ENCODE data around the gene PFDN4.

DNA sequence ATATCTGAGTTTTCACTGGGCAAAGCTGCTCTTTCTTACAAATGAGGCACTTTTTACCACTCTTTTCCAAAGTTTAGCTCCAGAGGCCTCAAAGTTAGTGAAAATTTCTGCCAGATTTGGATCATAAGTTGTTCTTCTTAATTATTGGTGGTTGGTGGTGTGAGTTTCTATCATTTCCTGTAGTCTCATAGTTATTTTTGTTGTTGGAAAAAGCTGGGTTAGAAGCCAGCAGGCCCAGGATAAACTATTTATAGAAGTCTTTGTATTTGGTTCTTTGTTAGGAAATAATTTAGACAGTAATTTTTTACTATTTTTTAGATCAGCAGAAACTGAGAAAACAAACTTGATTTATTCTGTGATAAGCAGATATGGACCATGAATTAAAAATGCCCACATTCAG is 10.6 kb downstream of the PFDN4 start:
- TF ChIP-seq, protein P1, sequence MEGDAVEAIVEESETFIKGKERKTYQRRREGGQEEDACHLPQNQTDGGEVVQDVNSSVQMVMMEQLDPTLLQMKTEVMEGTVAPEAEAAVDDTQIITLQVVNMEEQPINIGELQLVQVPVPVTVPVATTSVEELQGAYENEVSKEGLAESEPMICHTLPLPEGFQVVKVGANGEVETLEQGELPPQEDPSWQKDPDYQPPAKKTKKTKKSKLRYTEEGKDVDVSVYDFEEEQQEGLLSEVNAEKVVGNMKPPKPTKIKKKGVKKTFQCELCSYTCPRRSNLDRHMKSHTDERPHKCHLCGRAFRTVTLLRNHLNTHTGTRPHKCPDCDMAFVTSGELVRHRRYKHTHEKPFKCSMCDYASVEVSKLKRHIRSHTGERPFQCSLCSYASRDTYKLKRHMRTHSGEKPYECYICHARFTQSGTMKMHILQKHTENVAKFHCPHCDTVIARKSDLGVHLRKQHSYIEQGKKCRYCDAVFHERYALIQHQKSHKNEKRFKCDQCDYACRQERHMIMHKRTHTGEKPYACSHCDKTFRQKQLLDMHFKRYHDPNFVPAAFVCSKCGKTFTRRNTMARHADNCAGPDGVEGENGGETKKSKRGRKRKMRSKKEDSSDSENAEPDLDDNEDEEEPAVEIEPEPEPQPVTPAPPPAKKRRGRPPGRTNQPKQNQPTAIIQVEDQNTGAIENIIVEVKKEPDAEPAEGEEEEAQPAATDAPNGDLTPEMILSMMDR (IDR thresholded peaks at IDR 0.05; ENCODE audit: low read depth, low read length): no peak
- no peak for TF ChIP-seq EZH2phosphoT487 (IDR thresholded peaks at IDR 0.05; ENCODE audit: low read depth)

Data from OCI-LY3 (cell line).